ENCODE data around the gene RAD51B. TPM values are rescaled to one million over a fixed set of nuclear protein-coding genes. Genes with fewer than 3 reads are reported as not detected.
A peak's percentile ranks its signal among the peaks of the same experiment; 100 is the strongest.

The RAD51B gene
- total and polyA plus RNA-seq, 3 donors from 2014 or later, result 5.5 to 22.5 (median 19.1) TPM

DNA sequence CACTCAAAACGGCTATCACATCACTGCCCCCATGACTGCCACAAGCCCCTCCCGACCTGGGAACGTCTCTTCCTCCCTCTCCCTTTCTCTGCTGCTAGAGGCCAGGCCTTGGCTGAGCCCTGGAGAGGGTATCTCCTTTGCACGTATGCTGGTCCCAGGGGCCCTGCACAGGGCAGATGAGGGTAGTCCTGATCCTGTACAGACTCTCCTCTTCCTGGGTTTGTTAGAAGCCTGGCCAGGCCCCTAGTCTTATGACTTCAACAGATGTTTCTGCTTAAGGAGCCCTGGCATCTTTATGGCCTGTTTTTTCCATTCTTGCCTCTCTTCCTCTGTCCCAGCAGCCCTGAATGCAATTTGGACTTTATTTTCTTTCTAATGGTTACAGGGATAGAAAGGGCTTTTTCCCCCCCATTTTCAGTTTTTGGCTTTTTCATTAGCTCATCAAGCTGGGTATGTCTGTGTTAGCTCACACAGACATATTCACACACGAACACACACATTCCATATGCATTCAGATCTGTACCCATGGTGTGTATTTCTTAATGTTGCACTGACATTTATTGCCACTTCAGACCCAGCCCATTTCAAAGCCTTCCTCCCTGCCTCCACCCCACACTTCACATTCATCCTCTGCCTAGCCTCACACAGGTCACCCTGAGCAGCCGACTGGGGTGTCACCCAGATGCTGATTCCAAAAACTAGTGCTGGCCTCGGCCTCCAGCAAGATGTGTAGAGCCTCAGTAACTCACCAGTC, 770.0 kb downstream of the RAD51B start:
- peak; percentile 78 for DNase-seq
- Histone ChIP-seq H3K4me1 (peaks cover 15% of the 10 kb centered on the region), H3K27me3 (no peaks in the 10 kb centered on the region), H3K4me3 (no peak overlapping the region), H3K9me3 (no peaks in the 10 kb centered on the region), H3K36me3 (ENCODE audit: low read depth, missing control alignments) (no peaks in the 10 kb centered on the region), H3K27ac (peak overlapping the region; percentile 52 to 68)
- intact Hi-C loops (cut with DNase I; ENCODE audit: low total_unique reads), result no loop called here
- no peak for TF ChIP-seq POLR2A (IDR thresholded peaks at IDR 0.05)
- TF ChIP-seq CTCF (IDR thresholded peaks at IDR 0.05), result no peak
- 43 to 50% methylated on average over 6 to 7 of the region's 7 CpGs for WGBS, 2 donors

DNA sequence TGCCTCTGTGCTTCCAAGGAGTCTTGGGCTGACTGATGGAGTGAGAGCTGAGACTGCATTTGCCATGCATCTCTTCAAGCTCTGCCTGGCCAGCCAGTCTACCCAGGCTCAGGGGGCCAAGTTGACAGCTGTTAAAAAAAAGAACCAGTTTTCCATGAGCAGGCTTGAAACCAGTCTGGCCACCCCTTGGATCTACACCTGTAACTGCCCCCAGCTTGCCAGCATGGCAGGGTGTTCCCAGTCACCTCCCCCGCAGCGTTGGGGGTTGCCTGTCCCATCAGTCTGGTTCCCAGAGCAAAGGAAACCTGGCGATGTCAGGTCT, 770.6 kb downstream of the RAD51B start:
- DNase-seq, result no peak
- Histone ChIP-seq H3K4me3 (no peak overlapping the region), H3K27ac (peak overlapping the region; percentile 52 to 68), H3K9me3 (no peaks in the 10 kb centered on the region), H3K36me3 (ENCODE audit: low read depth, missing control alignments) (no peaks in the 10 kb centered on the region), H3K4me1 (peaks cover 15% of the 10 kb centered on the region), H3K27me3 (no peaks in the 10 kb centered on the region)
- 88 to 89% methylated on average over 3 of the region's 3 CpGs for WGBS, 2 donors
- intact Hi-C loops (cut with DNase I; ENCODE audit: low total_unique reads), result no loop called here
- TF ChIP-seq CTCF (IDR thresholded peaks at IDR 0.05), result no peak
- no peak for TF ChIP-seq POLR2A (IDR thresholded peaks at IDR 0.05)

- Histone ChIP-seq H3K27me3 (no peaks in the 10 kb centered on the region), H3K36me3 (ENCODE audit: low read depth, missing control alignments) (no peaks in the 10 kb centered on the region), H3K27ac (no peak overlapping the region), H3K4me1 (peaks cover 15% of the 10 kb centered on the region), H3K9me3 (no peaks in the 10 kb centered on the region), H3K4me3 (no peak overlapping the region)
- TF ChIP-seq CTCF (IDR thresholded peaks at IDR 0.05) (no peak), POLR2A (IDR thresholded peaks at IDR 0.05) (no peak)
- 93 to 100% methylated on average over 1 to 4 of the region's 4 CpGs for WGBS, 2 donors
- no peak for DNase-seq
- intact Hi-C loops (cut with DNase I; ENCODE audit: low total_unique reads), result no loop called here
Measured at GRCh38 chr14:68591786-68592185, 772.2 kb downstream of the RAD51B start.

DNA sequence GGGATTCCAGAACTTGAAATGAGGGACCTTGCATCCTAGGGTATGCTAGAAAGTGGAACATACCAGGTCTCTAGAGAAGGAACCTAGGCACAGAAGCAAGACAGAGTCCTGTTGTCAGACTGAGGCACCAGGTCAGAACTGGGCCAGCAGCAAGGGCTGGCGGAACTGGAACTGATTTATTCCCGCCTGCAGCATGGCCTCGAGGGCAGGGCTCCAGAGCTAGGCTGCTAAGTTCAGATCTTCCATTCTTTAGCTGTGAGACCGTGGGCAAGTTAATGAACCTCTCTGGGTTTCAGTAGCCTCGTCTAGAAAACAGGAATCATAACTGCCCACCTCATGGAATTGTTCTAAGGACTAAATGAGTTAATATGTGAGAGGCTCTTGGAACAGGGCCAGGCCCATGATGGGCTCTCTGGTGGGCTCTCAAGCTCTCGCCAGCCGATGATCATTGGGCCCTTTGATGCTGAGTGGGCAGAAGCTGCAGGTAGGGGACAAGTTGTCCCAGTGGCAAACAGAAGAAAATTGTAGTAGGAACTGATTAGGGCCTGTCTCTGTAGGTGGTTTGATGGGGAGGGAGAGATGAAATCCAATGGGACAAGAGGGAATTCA, 773.5 kb downstream of the RAD51B start:
- no peak overlapping the region for H3K4me3 ChIP-seq
- H3K27me3 ChIP-seq, result no peaks in the 10 kb centered on the region
- no peak overlapping the region for H3K27ac ChIP-seq
- peaks cover 13% of the 10 kb centered on the region for H3K4me1 ChIP-seq
- no peaks in the 10 kb centered on the region for H3K9me3 ChIP-seq
- H3K36me3 ChIP-seq (ENCODE audit: low read depth, missing control alignments), result no peaks in the 10 kb centered on the region
- WGBS, 2 donors, result 88% methylated on average over 7 of the region's 7 CpGs; no CpG with 5 or more reads in 1 of the 2 donors
- DNase-seq, result no peak
- intact Hi-C loops (cut with DNase I; ENCODE audit: low total_unique reads), result no loop called here
- TF ChIP-seq POLR2A (IDR thresholded peaks at IDR 0.05) (no peak), CTCF (IDR thresholded peaks at IDR 0.05) (no peak)
